ENCODE data around the gene ACAD10. TPM values are rescaled to one million over a fixed set of nuclear protein-coding genes. Genes with fewer than 3 reads are reported as not detected.
"Not testable (repeated sequence)": the region's sequence is repeated elsewhere in the genome, so short reads cannot be mapped to it uniquely, and the experiment has no call there.

ACAD10 gene
- total RNA-seq, 1 donor from 2014 or later: 36.6 TPM

DNA sequence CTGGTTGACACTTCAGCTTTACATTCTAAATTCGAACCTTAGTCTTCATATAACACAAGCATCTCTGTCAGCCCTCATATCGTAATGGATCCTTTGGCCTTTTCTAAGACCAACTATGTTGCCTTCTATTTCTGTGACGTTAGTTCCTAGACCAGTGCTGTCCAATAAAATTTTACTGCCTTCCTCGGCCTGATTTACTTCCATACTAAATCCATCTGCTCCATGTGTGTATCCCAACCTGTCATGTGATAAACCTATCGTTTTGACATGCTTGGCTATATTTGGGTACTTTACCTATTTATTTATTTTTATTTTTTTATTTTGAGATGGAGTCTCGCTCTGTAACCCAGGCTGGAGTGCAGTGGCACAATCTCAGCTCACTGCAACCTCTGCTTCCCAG lies 20.3 kb downstream of the ACAD10 start:
- Histone ChIP-seq H3K4me1 (no peaks in the 10 kb centered on the region), H3K36me3 (peaks cover 95% of the 10 kb centered on the region), H3K4me3 (no peak overlapping the region), H3K27ac (replicated peaks) (no peak overlapping the region), H3K9me3 (replicated peaks) (no peaks in the 10 kb centered on the region), H3K27me3 (ENCODE audit: low read depth) (no peaks in the 10 kb centered on the region)
- TF ChIP-seq, protein P1, sequence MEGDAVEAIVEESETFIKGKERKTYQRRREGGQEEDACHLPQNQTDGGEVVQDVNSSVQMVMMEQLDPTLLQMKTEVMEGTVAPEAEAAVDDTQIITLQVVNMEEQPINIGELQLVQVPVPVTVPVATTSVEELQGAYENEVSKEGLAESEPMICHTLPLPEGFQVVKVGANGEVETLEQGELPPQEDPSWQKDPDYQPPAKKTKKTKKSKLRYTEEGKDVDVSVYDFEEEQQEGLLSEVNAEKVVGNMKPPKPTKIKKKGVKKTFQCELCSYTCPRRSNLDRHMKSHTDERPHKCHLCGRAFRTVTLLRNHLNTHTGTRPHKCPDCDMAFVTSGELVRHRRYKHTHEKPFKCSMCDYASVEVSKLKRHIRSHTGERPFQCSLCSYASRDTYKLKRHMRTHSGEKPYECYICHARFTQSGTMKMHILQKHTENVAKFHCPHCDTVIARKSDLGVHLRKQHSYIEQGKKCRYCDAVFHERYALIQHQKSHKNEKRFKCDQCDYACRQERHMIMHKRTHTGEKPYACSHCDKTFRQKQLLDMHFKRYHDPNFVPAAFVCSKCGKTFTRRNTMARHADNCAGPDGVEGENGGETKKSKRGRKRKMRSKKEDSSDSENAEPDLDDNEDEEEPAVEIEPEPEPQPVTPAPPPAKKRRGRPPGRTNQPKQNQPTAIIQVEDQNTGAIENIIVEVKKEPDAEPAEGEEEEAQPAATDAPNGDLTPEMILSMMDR (IDR thresholded peaks at IDR 0.05; ENCODE audit: borderline replicate concordance): no peak
- DNase-seq: no peak
- intact Hi-C loops (cut with micrococcal nuclease): no loop called here

DNA sequence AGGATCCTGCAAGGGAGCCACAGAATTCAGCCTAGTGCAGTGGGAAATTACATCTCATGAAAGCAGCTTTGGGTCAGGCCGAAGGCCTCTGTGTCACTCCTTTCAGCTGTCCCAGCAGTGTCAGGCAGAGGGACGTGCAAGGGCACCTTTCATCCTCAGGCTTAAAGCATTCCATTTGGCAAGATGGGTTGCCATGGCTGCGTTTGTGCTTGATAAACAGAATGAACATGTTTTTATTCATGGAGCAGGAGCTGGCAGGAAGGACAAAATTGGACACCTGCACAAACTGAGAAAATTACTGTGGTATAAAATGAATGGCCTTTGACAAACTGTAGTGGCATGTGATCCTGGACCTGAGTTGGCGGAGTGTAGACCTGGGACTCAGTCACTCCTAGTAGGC lies 29.4 kb downstream of the ACAD10 start:
- intact Hi-C loops (cut with micrococcal nuclease): no loop called here
- no peaks in the 10 kb centered on the region for H3K9me3 ChIP-seq (replicated peaks)
- DNase-seq: peak; percentile 64
- peaks cover 24% of the 10 kb centered on the region for H3K4me1 ChIP-seq
- no peaks in the 10 kb centered on the region for H3K27me3 ChIP-seq (ENCODE audit: low read depth)
- TF ChIP-seq, protein P1 (IDR thresholded peaks at IDR 0.05; ENCODE audit: borderline replicate concordance): no peak
- H3K4me3 ChIP-seq: no peak overlapping the region
- H3K27ac ChIP-seq (replicated peaks): peak overlapping the region; percentile 93
- H3K36me3 ChIP-seq: peaks cover 93% of the 10 kb centered on the region

DNA sequence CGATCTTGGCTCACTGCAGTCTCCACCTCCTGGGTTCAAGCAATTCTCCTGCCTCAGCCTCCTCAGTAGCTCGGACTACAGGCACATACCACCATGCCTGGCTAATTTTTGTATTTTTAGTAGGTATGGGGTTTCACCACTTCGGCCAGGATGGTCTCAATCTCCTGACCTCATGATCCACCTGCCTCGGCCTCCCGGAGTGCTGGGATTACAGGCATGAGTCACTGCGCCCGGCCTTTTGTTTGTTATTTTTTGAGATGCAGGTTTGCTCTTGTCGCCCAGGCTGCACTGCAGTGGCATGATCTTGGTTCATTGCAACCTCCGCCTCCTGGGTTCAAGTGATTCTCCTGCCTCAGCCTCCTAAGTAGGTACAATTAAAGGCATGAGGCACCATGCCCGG lies 33.5 kb downstream of the ACAD10 start:
- H3K4me3 ChIP-seq; H3K27me3 ChIP-seq (ENCODE audit: low read depth); H3K9me3 ChIP-seq (replicated peaks); H3K27ac ChIP-seq (replicated peaks); DNase-seq; intact Hi-C loops (cut with micrococcal nuclease): not testable (repeated sequence)
- peaks cover 81% of the 10 kb centered on the region for H3K36me3 ChIP-seq
- peaks cover 24% of the 10 kb centered on the region for H3K4me1 ChIP-seq

DNA sequence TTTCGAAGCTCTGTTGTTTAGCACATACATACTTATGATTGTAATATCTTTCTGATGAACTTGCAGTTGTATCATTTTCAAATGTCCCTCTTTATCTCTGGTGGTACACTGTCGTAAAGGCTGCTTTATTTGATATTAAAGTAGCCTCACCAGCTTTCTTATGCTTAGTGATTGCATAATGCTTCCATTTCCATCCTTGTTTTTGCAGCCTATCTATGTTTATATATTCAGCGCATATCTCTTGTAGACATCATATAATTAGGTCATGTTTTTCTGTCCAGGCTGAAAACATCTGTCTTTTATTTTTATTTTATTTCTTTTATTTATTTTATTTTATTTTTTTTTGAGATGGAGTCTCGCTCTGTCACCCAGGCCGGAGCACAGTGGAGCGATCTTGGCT lies 34.6 kb downstream of the ACAD10 start:
- Histone ChIP-seq H3K27me3 (ENCODE audit: low read depth) (no peaks in the 10 kb centered on the region), H3K4me1 (peaks cover 14% of the 10 kb centered on the region), H3K27ac (replicated peaks) (no peak overlapping the region), H3K36me3 (peaks cover 81% of the 10 kb centered on the region), H3K9me3 (replicated peaks) (no peaks in the 10 kb centered on the region), H3K4me3 (no peak overlapping the region)
- intact Hi-C loops (cut with micrococcal nuclease): no loop called here
- DNase-seq: no peak
- TF ChIP-seq, protein P1 (IDR thresholded peaks at IDR 0.05; ENCODE audit: borderline replicate concordance): no peak

DNA sequence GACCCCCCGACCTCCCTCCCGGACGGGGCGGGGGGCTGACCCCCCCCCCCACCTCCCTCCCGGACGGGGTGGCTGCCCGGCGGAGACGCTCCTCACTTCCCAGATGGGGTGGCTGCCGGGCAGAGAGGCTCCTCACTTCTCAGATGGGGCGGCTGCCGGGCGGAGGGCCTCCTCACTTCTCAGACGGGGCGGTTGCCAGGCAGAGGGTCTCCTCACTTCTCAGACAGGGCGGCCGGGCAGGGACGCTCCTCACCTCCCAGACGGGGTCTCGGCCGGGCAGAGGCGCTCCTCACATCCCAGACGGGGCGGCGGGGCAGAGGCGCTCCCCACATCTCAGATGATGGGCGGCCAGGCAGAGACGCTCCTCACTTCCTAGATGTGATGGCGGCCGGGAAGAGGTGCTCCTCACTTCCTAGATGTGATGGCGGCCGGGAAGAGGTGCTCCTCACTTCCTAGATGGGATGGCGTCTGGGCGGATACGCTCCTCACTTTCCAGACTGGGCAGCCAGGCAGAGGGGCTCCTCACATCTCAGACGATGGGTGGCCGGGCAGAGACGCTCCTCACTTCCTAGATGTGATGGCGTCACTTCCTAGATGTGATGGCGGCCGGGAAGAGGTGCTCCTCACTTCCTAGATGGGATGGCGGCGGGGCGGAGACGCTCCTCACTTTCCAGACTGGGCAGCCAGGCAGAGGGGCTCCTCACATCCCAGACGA lies 38.0 kb downstream of the ACAD10 start:
- peaks cover 79% of the 10 kb centered on the region for H3K36me3 ChIP-seq
- H3K4me1 ChIP-seq; intact Hi-C loops (cut with micrococcal nuclease); H3K9me3 ChIP-seq (replicated peaks); H3K27me3 ChIP-seq (ENCODE audit: low read depth); DNase-seq; H3K27ac ChIP-seq (replicated peaks); H3K4me3 ChIP-seq: not testable (repeated sequence)

DNA sequence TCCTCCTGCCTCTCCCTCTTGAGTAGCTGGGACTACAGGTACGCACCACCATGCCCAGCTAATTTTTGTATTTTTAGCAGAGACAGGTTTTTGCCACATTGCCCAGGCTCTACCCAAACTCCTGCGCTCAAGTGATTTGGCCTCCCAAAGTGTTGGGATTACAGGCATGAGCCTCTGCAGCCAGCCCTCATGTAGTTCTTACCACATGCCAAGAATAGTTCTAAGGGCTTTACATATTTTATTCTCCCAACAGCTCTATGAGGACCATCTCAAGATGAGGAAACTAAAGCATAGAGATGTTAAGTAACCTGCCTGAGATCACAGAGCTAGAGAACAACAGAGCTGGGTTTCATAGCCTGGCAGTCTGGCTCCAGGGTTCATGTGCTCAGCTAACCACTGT lies 42.9 kb downstream of the ACAD10 start:
- Histone ChIP-seq H3K27ac (replicated peaks) (no peak overlapping the region), H3K9me3 (replicated peaks) (no peaks in the 10 kb centered on the region), H3K27me3 (ENCODE audit: low read depth) (no peaks in the 10 kb centered on the region), H3K4me3 (no peak overlapping the region), H3K36me3 (peaks cover 87% of the 10 kb centered on the region), H3K4me1 (no peaks in the 10 kb centered on the region)
- TF ChIP-seq, protein P1 (IDR thresholded peaks at IDR 0.05; ENCODE audit: borderline replicate concordance): no peak
- intact Hi-C loops (cut with micrococcal nuclease): no loop called here
- no peak for DNase-seq

Measured in left ventricle myocardium inferior (tissue), 1 donor.